ENCODE results near the gene TNNC2. TPM values are rescaled to one million over a fixed set of nuclear protein-coding genes. Genes with fewer than 3 reads are reported as not detected.

TNNC2 gene
- total RNA-seq, 2 experiments from 2014 or later: not detected

DNA sequence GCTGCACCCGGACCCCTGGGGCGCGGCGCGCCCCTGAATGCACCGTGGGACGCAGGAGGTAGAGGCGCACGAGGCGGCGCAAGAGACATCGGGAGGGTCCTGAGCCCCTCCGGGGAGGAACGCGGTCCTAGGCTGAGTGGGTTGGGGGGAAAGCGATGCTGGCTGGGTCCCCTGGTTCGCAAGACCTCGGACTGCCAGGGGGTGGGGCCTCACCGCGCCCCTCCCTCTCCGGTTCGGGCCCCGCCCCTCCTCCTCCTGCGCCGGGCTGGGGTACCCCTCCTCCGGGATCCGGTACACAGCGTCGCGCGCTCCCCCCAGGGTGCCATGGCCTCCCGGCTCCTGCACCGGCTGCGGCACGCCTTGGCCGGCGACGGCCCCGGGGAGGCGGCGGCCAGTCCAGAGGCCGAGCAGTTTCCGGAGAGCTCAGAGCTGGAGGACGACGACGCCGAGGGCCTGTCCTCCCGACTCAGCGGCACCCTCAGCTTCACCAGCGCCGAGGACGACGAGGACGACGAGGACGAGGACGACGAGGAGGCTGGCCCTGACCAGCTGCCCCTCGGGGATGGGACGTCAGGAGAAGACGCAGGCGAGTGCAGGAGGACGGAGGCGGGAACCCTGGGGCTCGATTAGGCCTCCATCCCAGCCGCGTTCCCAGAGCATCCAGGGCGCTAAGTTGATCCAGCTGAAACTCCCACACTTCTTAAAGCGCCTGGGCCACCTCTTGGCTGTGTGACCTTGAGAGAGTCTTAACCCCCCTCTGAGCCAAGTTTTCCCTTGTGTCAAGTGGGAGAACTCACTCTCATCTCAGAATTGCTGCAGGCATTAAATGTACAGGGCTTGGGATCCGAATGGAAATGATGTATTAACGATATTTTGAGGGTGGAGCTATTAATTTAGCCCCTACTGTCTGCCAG, 7.0 kb upstream of the TNNC2 start:
- peak overlapping the region; percentile 60 for H2AFZ ChIP-seq (ENCODE audit: low read length)
- H3K9me3 ChIP-seq (ENCODE audit: low read length): no peaks in the 10 kb centered on the region
- H4K20me1 ChIP-seq (ENCODE audit: insufficient read depth, low read length): no peaks in the 10 kb centered on the region
- H3K9me2 ChIP-seq (ENCODE audit: insufficient read depth, low read length): no peaks in the 10 kb centered on the region
- peak overlapping the region; percentile 72 for H3K4me2 ChIP-seq (ENCODE audit: low read length)
- BruUV-seq (replicated peaks): no TSS peak
- no peak for DNase-seq (ENCODE audit: low spot score)
- ChIA-PET CTCF (ENCODE audit: unreplicated experiment) (no interaction called here), POLR2A (interaction anchor here (1.0 to 2.1 kb wide), 2 partner anchors 8 to 12 kb away, joined by 4 to 8 read pairs; no protein-coding TSS in a partner anchor)
- H3K4me1 ChIP-seq (ENCODE audit: insufficient read depth, low read length, poor library complexity, severe bottlenecking): peaks cover 7% of the 10 kb centered on the region
- TF ChIP-seq, protein P1, sequence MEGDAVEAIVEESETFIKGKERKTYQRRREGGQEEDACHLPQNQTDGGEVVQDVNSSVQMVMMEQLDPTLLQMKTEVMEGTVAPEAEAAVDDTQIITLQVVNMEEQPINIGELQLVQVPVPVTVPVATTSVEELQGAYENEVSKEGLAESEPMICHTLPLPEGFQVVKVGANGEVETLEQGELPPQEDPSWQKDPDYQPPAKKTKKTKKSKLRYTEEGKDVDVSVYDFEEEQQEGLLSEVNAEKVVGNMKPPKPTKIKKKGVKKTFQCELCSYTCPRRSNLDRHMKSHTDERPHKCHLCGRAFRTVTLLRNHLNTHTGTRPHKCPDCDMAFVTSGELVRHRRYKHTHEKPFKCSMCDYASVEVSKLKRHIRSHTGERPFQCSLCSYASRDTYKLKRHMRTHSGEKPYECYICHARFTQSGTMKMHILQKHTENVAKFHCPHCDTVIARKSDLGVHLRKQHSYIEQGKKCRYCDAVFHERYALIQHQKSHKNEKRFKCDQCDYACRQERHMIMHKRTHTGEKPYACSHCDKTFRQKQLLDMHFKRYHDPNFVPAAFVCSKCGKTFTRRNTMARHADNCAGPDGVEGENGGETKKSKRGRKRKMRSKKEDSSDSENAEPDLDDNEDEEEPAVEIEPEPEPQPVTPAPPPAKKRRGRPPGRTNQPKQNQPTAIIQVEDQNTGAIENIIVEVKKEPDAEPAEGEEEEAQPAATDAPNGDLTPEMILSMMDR (conservative IDR thresholded peaks at IDR 0.05; ENCODE audit: low read length): no peak
- no peak for TF ChIP-seq EZH2phosphoT487 (IDR thresholded peaks at IDR 0.05; ENCODE audit: borderline replicate concordance, low read depth, low read length)
- intact Hi-C loops (cut with micrococcal nuclease; ENCODE audit: unreplicated experiment): no loop called here
- peak overlapping the region; percentile 60 for H3K4me3 ChIP-seq (ENCODE audit: low read depth, low read length, poor library complexity, severe bottlenecking)
- no peak overlapping the region for H3K27ac ChIP-seq (ENCODE audit: low read depth, low read length, poor library complexity, severe bottlenecking)
- no peaks in the 10 kb centered on the region for H3K36me3 ChIP-seq (ENCODE audit: insufficient read depth, low read length)
- no peaks in the 10 kb centered on the region for H3K79me2 ChIP-seq (ENCODE audit: insufficient read depth, low read depth, low read length)

DNA sequence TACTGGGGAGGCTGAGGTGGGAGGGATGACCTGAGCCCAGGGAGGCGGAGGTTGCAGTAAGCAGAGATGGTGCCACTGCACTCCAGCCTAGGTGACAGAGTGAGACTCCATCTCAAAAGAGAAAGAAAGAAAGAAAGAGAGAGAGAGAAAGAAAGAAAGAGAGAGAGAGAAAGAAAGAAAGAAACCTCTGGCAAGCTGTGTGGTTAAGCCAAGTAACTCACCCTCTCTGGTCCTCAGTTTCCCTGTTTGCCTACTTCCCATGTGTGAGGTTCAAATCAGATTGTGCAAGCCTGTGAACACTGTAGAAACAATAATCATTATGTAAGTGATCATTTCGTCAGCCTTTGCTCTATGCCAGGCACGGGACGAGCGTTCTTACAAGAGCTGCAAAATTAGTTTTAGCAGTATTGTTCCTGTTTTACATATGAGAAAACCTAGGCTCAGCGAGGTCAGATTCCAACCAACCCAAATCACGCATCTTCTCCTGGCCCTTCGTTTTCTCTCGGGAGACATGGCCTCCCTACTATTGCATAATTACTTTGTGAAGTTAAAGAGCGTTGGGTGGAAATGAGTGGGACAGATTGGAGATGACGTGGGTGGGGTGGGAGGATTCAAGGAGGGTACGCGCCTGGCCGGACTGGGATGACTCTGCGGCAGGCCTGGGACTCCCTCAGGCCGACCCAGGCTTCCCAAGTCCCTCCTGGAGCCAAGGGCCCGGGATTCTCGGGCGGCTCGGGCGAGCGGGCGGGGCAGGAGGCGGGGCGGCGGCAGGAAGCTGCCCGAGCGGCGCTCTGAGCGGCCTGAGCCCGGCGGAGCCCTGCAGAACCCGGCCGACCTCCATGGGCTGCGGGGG, 6.1 kb upstream of the TNNC2 start, which contains the start of gene SNX21:
Gene SNX21 (plus strand): TSS at position 770 of the 853 bp plus-strand sequence. CDS start 121 bp downstream, outside the sequence.
- ChIA-PET CTCF (ENCODE audit: unreplicated experiment) (no interaction called here), POLR2A (interaction anchor here (0.9 to 2.1 kb wide), 3 partner anchors 9 to 11 kb away, joined by 4 to 8 read pairs (median 4); no protein-coding TSS in a partner anchor)
- Histone ChIP-seq H3K4me1 (ENCODE audit: insufficient read depth, low read length, poor library complexity, severe bottlenecking) (peaks cover 7% of the 10 kb centered on the region), H3K9me2 (ENCODE audit: insufficient read depth, low read length) (no peaks in the 10 kb centered on the region), H3K9me3 (ENCODE audit: low read length) (no peaks in the 10 kb centered on the region), H3K27ac (ENCODE audit: low read depth, low read length, poor library complexity, severe bottlenecking) (no peak within 1 kb of the TSS), H3K79me2 (ENCODE audit: insufficient read depth, low read depth, low read length) (no peaks in the 10 kb centered on the region), H3K4me3 (ENCODE audit: low read depth, low read length, poor library complexity, severe bottlenecking) (peak within 1 kb of the TSS; percentile 60), H4K20me1 (ENCODE audit: insufficient read depth, low read length) (no peaks in the 10 kb centered on the region), H3K4me2 (ENCODE audit: low read length) (peak within 1 kb of the TSS; percentile 72), H2AFZ (ENCODE audit: low read length) (peak within 1 kb of the TSS; percentile 60), H3K36me3 (ENCODE audit: insufficient read depth, low read length) (no peaks in the 10 kb centered on the region)
- no TSS peak for BruUV-seq (replicated peaks)
- intact Hi-C loops (cut with micrococcal nuclease; ENCODE audit: unreplicated experiment): no loop called here
- no peak for DNase-seq (ENCODE audit: low spot score)
- no peak for TF ChIP-seq EZH2phosphoT487 (IDR thresholded peaks at IDR 0.05; ENCODE audit: borderline replicate concordance, low read depth, low read length)
- TF ChIP-seq, protein P1 (conservative IDR thresholded peaks at IDR 0.05; ENCODE audit: low read length): no peak

Measured in OCI-LY7 (cell line).